Body of pancreas (tissue), 4 donors: ENCODE measurements around the gene ALOX15B. TPM values are rescaled to one million over a fixed set of nuclear protein-coding genes. Genes with fewer than 3 reads are reported as not detected.

ENCODE experiments used
- ATAC-seq: fragments of 150-250 bp; one replicate; pipeline ENCODE4 v1.9.1; 2016
- DNase-seq, 4 donors: peaks; one replicate each; pipeline ENCODE4 v3.0.0-alpha.2; 2019
- H3K27ac ChIP-seq, 4 donors: fragments of 200-600 bp; sonication (generic); 1 replicate in 3 of 4; 2 replicates in 1 of 4; pipeline versions ENCODE4 v1.5.1 to v1.6.1; 2016 to 2019; ENCODE audit warnings: mild to moderate bottlenecking in 1 of 4, mixed read lengths in 1 of 4, moderate library complexity in 1 of 4
- H3K27me3 ChIP-seq, 2 donors: fragments of 200-600 bp; sonication (generic); one replicate each; pipeline ENCODE4 v1.6.0; 2016; ENCODE audit warnings: mild to moderate bottlenecking in 1 of 2
- H3K36me3 ChIP-seq, 2 donors: fragments of 200-600 bp; sonication (generic); replicated peaks in 1 of 2; 2 replicates each; pipeline ENCODE4 v1.5.1; 2016; ENCODE audit warnings: low read depth in 2 of 2; ENCODE audit not compliant: insufficient read depth in 1 of 2
- H3K4me1 ChIP-seq: fragments of 200-600 bp; sonication (generic); one replicate; pipeline ENCODE4 v1.6.0; 2016
- H3K4me3 ChIP-seq, 2 donors: fragments of 200-600 bp; sonication (generic); 1 replicate in 1 of 2; 2 replicates in 1 of 2; pipeline ENCODE4 v1.5.1; 2016 to 2019
- H3K9me3 ChIP-seq, 3 donors: fragments of 200-600 bp; sonication (generic); 1 replicate in 2 of 3; 2 replicates in 1 of 3; pipeline ENCODE4 v1.5.1; 2016
- CTCF ChIP-seq, 7 experiments: fragments of 450-650 bp in 4 of 7; fragments of 200-600 bp in 3 of 7; sonication (generic) in 3 of 7; IDR thresholded peaks; one replicate each; pipeline ENCODE4 v1.5.1; 2016 to 2019; ENCODE audit warnings: antibody characterized with exemption in 7 of 7
- POLR2A ChIP-seq, 3 donors: fragments of 450-650 bp; IDR thresholded peaks; one replicate each; pipeline ENCODE4 v1.6.1; 2016; ENCODE audit warnings: antibody characterized with exemption in 3 of 3, mild to moderate bottlenecking in 2 of 3
- WGBS, 2 donors: methylation state at CpG; one replicate each; pipeline ENCODE4 v1.1.5; 2017; 5-methylcytosine and 5-hydroxymethylcytosine counted together
- intact Hi-C: fragments of 100-400 bp; cut with DNase I; formaldehyde crosslinking; loops from one replicate; pipeline ENCODE4 v1.15.1; 2023
- total RNA-seq, 2 donors: library from RNA; depleted of rRNA; stranded (reverse); fragments of >200 nt; gene quantifications; one replicate each; pipeline ENCODE4 v1.1.0, GENCODE V29; 2016

The ALOX15B gene, protein sequence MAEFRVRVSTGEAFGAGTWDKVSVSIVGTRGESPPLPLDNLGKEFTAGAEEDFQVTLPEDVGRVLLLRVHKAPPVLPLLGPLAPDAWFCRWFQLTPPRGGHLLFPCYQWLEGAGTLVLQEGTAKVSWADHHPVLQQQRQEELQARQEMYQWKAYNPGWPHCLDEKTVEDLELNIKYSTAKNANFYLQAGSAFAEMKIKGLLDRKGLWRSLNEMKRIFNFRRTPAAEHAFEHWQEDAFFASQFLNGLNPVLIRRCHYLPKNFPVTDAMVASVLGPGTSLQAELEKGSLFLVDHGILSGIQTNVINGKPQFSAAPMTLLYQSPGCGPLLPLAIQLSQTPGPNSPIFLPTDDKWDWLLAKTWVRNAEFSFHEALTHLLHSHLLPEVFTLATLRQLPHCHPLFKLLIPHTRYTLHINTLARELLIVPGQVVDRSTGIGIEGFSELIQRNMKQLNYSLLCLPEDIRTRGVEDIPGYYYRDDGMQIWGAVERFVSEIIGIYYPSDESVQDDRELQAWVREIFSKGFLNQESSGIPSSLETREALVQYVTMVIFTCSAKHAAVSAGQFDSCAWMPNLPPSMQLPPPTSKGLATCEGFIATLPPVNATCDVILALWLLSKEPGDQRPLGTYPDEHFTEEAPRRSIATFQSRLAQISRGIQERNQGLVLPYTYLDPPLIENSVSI
- 1 to 10 TPM in 1 of 2 donors, not detected in 1; 1.3 TPM for total RNA-seq

DNA sequence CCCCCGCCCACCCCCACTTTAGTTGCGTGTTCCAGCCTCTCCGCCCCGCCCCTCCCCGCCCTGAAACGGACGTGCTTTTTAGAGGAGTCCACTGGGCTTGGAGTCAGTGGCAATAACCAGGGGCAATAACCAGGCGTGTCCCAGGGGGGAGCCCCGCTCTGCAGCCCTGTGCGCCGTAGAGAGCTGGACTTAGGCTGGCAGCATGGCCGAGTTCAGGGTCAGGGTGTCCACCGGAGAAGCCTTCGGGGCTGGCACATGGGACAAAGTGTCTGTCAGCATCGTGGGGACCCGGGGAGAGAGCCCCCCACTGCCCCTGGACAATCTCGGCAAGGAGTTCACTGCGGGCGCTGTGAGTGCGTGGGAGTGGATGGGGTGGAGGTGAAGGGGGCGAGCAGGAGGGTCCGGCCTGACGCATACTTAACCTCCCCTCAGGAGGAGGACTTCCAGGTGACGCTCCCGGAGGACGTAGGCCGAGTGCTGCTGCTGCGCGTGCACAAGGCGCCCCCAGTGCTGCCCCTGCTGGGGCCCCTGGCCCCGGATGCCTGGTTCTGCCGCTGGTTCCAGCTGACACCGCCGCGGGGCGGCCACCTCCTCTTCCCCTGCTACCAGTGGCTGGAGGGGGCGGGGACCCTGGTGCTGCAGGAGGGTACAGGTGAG, at the start of gene ALOX15B:
ALOX15B (plus strand) TSS at position 106 of the 657 bp plus-strand sequence; CDS start at position 203, 97 bp downstream.
- H3K27ac ChIP-seq: no peak within 1 kb of the TSS
- intact Hi-C loops: no loop called here
- H3K9me3 ChIP-seq: no peaks in the 10 kb centered on the region
- ATAC-seq (no peak), DNase-seq (no peak)
- no peak within 1 kb of the TSS for H3K4me3 ChIP-seq
- H3K36me3 ChIP-seq: no peaks in the 10 kb centered on the region
- 17 to 34% methylated on average over 22 to 31 of the region's 37 CpGs for WGBS, 2 donors
- H3K27me3 ChIP-seq: no peaks in the 10 kb centered on the region
- TF ChIP-seq CTCF (IDR thresholded peaks at IDR 0.05): no peak
- TF ChIP-seq POLR2A (IDR thresholded peaks at IDR 0.05): no peak
- H3K4me1 ChIP-seq: no peaks in the 10 kb centered on the region

- TF ChIP-seq POLR2A (IDR thresholded peaks at IDR 0.05) (peak in 2 of 3 donors; percentile 33 to 40), CTCF (IDR thresholded peaks at IDR 0.05) (peak; percentile 91 to 99 (median 93))
- H3K4me3 ChIP-seq: no peak overlapping the region
- H3K36me3 ChIP-seq: no peaks in the 10 kb centered on the region
- H3K27me3 ChIP-seq: no peaks in the 10 kb centered on the region
- ATAC-seq: peak; percentile 86
- peaks cover 3% of the 10 kb centered on the region for H3K4me1 ChIP-seq
- H3K9me3 ChIP-seq: no peaks in the 10 kb centered on the region
- DNase-seq: peak; percentile 83 to 90 (median 86)
- intact Hi-C loops: loop anchor here (5.0 to 10.0 kb wide), 4 partner anchors 58 to 165 kb away; partner anchors contain the start of genes CNTROB and TRAPPC1
- WGBS, 2 donors: 4 to 8% methylated on average over 19 to 58 of the region's 59 CpGs
- peak overlapping the region in 3 of 4 donors; percentile 46 to 65 (median 56) for H3K27ac ChIP-seq
Measured at GRCh38 chr17:7989781-7990655, 48.8 kb upstream of the ALOX15B start.

GRCh38 chr17:7992516-7992915, 46.3 kb upstream of the ALOX15B start:
- H3K9me3 ChIP-seq: no peaks in the 10 kb centered on the region
- no peak overlapping the region for H3K4me3 ChIP-seq
- WGBS, 2 donors: 60 to 81% methylated on average over 2 of the region's 2 CpGs
- no peaks in the 10 kb centered on the region for H3K27me3 ChIP-seq
- H3K4me1 ChIP-seq: peaks cover 3% of the 10 kb centered on the region
- H3K27ac ChIP-seq: no peak overlapping the region
- no peak for TF ChIP-seq POLR2A (IDR thresholded peaks at IDR 0.05)
- no peak for TF ChIP-seq CTCF (IDR thresholded peaks at IDR 0.05)
- intact Hi-C loops: no loop called here
- H3K36me3 ChIP-seq: no peaks in the 10 kb centered on the region
- ATAC-seq: no peak
- DNase-seq: no peak

DNA sequence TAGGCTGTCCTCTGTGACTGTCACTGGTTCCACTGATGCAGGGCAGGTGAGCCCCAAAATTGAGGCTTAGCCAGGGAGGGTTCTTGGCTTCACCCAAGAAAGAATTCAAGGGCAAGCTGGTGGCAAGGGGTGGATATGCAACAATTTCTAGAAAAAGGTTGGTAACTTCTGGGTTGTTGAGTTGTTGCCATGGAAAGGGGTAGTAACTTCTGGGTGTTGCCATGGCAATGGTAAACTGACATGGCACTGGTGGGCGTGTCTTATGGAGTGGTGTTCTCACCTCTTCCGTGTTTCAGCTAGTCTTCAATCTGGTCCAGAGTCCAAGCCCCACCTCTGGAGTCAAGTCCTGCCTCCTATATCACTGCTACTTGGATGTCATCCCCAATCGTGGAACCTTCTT, 45.9 kb upstream of the ALOX15B start:
- Histone ChIP-seq H3K9me3 (no peaks in the 10 kb centered on the region), H3K4me1 (peaks cover 3% of the 10 kb centered on the region), H3K27me3 (no peaks in the 10 kb centered on the region), H3K4me3 (no peak overlapping the region), H3K36me3 (no peaks in the 10 kb centered on the region), H3K27ac (no peak overlapping the region)
- 43 to 46% methylated on average over 3 of the region's 3 CpGs for WGBS, 2 donors
- no peak for ATAC-seq
- DNase-seq: no peak
- TF ChIP-seq CTCF (IDR thresholded peaks at IDR 0.05) (no peak), POLR2A (IDR thresholded peaks at IDR 0.05) (no peak)
- intact Hi-C loops: no loop called here
